ENCODE measurements around the gene LAMA5. TPM values are rescaled to one million over a fixed set of nuclear protein-coding genes. Genes with fewer than 3 reads are reported as not detected.

Gene LAMA5
- total RNA-seq, 1 donor from 2014 or later, result 240 TPM

DNA sequence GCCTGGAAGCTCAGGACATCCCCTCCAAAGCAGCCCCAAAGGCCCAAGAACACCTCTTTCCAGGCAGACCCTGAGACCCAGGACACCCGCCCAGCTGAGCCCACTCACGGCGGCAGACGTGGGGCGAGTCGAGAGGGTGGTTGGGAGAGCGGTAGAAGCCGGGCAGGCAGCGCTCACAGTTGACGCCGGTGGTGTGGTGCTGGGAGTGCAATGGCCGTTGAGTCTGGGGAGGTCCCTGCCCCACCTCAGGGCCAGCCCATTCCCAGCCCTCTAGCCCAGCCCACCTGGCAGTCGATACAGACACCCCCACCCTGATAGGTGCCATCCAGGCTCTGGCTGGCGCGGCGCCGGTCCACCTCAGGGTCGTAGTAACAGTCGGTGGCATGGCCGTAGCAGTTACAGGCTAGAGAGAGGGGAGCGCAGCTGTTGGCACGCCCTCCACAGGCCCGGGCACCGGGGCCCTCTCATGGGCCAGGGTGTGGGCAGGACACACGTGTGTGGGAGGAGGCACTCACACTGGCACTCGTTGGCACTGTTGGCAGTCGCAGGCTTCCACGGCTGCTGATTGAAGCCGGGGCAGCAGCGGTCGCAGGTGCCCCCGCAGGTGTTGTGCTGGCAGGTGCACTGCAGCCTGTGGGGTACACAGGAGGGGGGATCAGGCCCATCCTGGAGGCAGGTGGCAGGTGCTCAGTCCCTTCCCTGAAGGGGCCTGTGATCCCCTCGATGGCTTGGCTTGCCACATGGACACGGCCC, 20.5 kb downstream of the LAMA5 start:
- DNase-seq (ENCODE audit: low read depth), result no peak
- H3K4me3 ChIP-seq (ENCODE audit: low read depth, low read length), result no peak overlapping the region
- TF ChIP-seq, protein P1, sequence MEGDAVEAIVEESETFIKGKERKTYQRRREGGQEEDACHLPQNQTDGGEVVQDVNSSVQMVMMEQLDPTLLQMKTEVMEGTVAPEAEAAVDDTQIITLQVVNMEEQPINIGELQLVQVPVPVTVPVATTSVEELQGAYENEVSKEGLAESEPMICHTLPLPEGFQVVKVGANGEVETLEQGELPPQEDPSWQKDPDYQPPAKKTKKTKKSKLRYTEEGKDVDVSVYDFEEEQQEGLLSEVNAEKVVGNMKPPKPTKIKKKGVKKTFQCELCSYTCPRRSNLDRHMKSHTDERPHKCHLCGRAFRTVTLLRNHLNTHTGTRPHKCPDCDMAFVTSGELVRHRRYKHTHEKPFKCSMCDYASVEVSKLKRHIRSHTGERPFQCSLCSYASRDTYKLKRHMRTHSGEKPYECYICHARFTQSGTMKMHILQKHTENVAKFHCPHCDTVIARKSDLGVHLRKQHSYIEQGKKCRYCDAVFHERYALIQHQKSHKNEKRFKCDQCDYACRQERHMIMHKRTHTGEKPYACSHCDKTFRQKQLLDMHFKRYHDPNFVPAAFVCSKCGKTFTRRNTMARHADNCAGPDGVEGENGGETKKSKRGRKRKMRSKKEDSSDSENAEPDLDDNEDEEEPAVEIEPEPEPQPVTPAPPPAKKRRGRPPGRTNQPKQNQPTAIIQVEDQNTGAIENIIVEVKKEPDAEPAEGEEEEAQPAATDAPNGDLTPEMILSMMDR (conservative IDR thresholded peaks at IDR 0.05; ENCODE audit: low read depth, low read length), result no peak

- no peak for DNase-seq (ENCODE audit: low read depth)
- TF ChIP-seq, protein P1 (conservative IDR thresholded peaks at IDR 0.05; ENCODE audit: low read depth, low read length), result no peak
These were observed 21.3 kb downstream of the LAMA5 start for GRCh38 chr20:62345681-62346370.

GRCh38 chr20:62344782-62345181, 22.3 kb downstream of the LAMA5 start:
- TF ChIP-seq, protein P1 (conservative IDR thresholded peaks at IDR 0.05; ENCODE audit: low read depth, low read length), result no peak
- DNase-seq (ENCODE audit: low read depth), result no peak
- no peak overlapping the region for H3K4me3 ChIP-seq (ENCODE audit: low read depth, low read length)

More at GRCh38 chr20:62345681-62346370, 21.3 kb downstream of the LAMA5 start:
- H3K4me3 ChIP-seq (ENCODE audit: low read depth, low read length), result no peak overlapping the region

DNA sequence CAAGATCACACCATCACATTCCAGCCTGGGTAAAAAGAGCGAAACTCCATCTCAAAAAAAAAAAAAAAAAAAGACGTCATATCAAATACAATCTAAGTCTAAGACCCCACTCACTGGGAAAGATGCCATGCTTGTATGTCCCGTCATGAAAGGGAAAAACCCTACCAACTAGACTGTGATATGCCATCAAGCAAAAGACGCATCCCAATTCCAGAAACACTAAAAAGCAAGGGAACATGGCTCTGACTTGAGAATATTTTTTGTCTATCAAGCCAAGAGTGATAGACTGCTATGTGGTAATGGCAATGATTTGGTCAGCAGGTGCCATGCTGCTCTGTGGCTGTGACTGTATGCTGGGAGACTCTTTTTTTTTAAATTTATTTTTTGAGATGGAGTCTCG, 23.0 kb downstream of the LAMA5 start:
- H3K4me3 ChIP-seq (ENCODE audit: low read depth, low read length), result no peak overlapping the region
- DNase-seq (ENCODE audit: low read depth), result no peak
- TF ChIP-seq, protein P1 (conservative IDR thresholded peaks at IDR 0.05; ENCODE audit: low read depth, low read length), result no peak

DNA sequence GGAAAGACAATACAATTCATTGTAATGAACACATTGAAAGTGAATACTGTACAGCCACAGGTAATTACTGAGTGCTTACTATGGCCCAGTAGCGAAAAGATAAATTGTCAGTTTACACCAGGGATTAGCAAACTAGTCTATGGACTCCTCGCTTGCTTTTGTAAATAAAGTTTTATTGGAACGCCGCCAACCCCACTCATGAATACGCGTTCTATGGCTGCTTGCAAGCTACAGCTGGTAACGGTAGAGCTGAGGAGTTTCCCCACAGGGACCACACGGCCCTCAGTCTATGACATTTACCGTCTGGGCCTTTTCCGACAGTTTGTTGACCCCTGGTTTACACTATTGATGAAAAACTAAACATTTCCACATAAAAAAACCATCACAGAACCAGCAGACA, 24.2 kb downstream of the LAMA5 start:
- H3K4me3 ChIP-seq (ENCODE audit: low read depth, low read length), result no peak overlapping the region
- TF ChIP-seq, protein P1 (conservative IDR thresholded peaks at IDR 0.05; ENCODE audit: low read depth, low read length), result no peak
- no peak for DNase-seq (ENCODE audit: low read depth)

- no peak for DNase-seq (ENCODE audit: low read depth)
- TF ChIP-seq, protein P1 (conservative IDR thresholded peaks at IDR 0.05; ENCODE audit: low read depth, low read length), result no peak
- H3K4me3 ChIP-seq (ENCODE audit: low read depth, low read length), result no peak overlapping the region
These were observed 27.5 kb downstream of the LAMA5 start for GRCh38 chr20:62339647-62340062.

Measured in epithelial cell of proximal tubule (primary cell).